Suprapubic skin (tissue), 4 donors: ENCODE data around the gene MRPL40. TPM values are rescaled to one million over a fixed set of nuclear protein-coding genes. Genes with fewer than 3 reads are reported as not detected.

ENCODE experiments used
- DNase-seq, 2 donors: peaks; one replicate each; pipeline ENCODE4 v3.0.0-alpha.2; 2019; ENCODE audit warnings: low spot score in 2 of 2
- H3K27ac ChIP-seq: fragments of 200-600 bp; sonication (generic); one replicate; pipeline ENCODE4 v1.5.1; 2019
- H3K27me3 ChIP-seq: fragments of 200-600 bp; sonication (generic); one replicate; pipeline ENCODE4 v1.5.1; 2019
- H3K36me3 ChIP-seq: fragments of 200-600 bp; sonication (generic); one replicate; pipeline ENCODE4 v1.5.1; 2019
- H3K4me1 ChIP-seq: fragments of 200-600 bp; sonication (generic); one replicate; pipeline ENCODE4 v1.5.1; 2019
- H3K4me3 ChIP-seq: fragments of 200-600 bp; sonication (generic); one replicate; pipeline ENCODE4 v1.5.1; 2019; ENCODE audit warnings: mild to moderate bottlenecking
- H3K9me3 ChIP-seq: fragments of 200-600 bp; sonication (generic); one replicate; pipeline ENCODE4 v1.5.1; 2019
- CTCF ChIP-seq, 2 donors: fragments of 200-600 bp in 1 of 2; fragments of 450-650 bp in 1 of 2; sonication (generic) in 1 of 2; IDR thresholded peaks; one replicate each; pipeline ENCODE4 v1.5.1; 2016 to 2019; ENCODE audit warnings: antibody characterized with exemption in 2 of 2, mild to moderate bottlenecking in 1 of 2, moderate library complexity in 1 of 2
- EP300 ChIP-seq: sonication (generic); formaldehyde crosslinking; IDR thresholded peaks from one replicate; pipeline ENCODE4 v1.6.1; 2017; ENCODE audit warnings: antibody characterized with exemption
- POLR2A ChIP-seq, 2 donors: fragments of 450-650 bp; IDR thresholded peaks; one replicate each; pipeline ENCODE4 v1.6.1; 2017; ENCODE audit warnings: antibody characterized with exemption in 2 of 2, mild to moderate bottlenecking in 2 of 2, moderate library complexity in 2 of 2
- POLR2AphosphoS5 ChIP-seq, 3 donors: sonication (generic); formaldehyde crosslinking; IDR thresholded peaks; one replicate each; pipeline ENCODE4 v1.6.1; 2017; ENCODE audit warnings: antibody characterized with exemption in 3 of 3
- WGBS: methylation state at CpG from one replicate; pipeline ENCODE4 v1.1.5; 2018; 5-methylcytosine and 5-hydroxymethylcytosine counted together
- total RNA-seq, 4 donors: library from RNA; depleted of rRNA; stranded (reverse); fragments of >200 nt; gene quantifications; one replicate each; pipeline ENCODE4 v1.1.0, GENCODE V29; 2016

The MRPL40 gene
- total RNA-seq, 4 donors from 2014 or later = 19.1 to 33.9 (median 22.7) TPM

- Histone ChIP-seq H3K9me3 (no peaks in the 10 kb centered on the region), H3K27ac (no peak overlapping the region), H3K27me3 (no peaks in the 10 kb centered on the region), H3K4me1 (no peaks in the 10 kb centered on the region), H3K4me3 (no peak overlapping the region), H3K36me3 (peaks cover 89% of the 10 kb centered on the region)
- 91% methylated on average over 6 of the region's 6 CpGs for WGBS
- no peak for DNase-seq
- no peak for TF ChIP-seq EP300
- no peak for TF ChIP-seq POLR2AphosphoS5 (IDR thresholded peaks at IDR 0.05)
- no peak for TF ChIP-seq CTCF (IDR thresholded peaks at IDR 0.05)
- TF ChIP-seq POLR2A (IDR thresholded peaks at IDR 0.05) = no peak
Observed at GRCh38 chr22:19396934-19397733, 35.2 kb upstream of the MRPL40 start.

DNA sequence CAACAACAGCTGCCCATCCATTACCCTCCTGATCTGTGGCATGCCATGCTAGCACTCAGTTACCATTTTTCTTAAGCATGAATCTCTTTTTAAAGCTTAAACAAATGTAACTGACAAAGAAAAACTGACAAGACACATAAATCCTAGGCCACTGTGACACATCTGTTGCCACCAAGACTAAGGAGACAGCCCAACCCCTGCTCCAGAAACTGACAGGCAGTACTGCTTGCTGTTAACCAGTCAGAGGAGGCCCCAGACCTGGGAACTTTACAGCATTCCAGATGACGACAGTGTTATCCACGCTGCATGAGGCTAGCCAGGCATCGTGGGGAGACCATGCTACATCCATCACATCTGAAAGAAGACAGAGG, 34.6 kb upstream of the MRPL40 start:
- Histone ChIP-seq H3K27me3 (no peaks in the 10 kb centered on the region), H3K4me3 (no peak overlapping the region), H3K27ac (no peak overlapping the region), H3K4me1 (no peaks in the 10 kb centered on the region), H3K36me3 (peaks cover 83% of the 10 kb centered on the region), H3K9me3 (no peaks in the 10 kb centered on the region)
- TF ChIP-seq POLR2A (IDR thresholded peaks at IDR 0.05) (no peak), CTCF (IDR thresholded peaks at IDR 0.05) (no peak), POLR2AphosphoS5 (IDR thresholded peaks at IDR 0.05) (no peak), EP300 (no peak)
- no peak for DNase-seq
- 80% methylated on average over 3 of the region's 3 CpGs for WGBS

DNA sequence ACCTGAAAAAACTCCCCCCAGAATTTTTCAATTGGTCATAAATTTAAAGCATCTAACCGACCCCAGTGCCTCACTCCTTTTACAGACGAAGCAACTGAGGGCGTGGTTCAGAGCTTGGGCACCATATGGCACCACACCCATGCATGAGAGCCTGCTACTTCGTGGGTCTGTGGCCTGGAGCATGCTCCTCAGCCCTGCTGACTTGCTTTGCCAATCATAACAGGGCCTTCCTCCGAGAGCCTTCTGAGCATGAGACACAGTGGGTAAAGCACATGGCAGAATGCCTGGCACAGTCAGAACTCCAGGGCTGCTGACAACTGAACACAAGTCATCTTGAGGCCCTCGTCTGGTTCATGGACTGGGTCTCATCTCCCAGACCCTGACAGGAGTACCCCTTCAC, 34.1 kb upstream of the MRPL40 start:
- TF ChIP-seq POLR2A (IDR thresholded peaks at IDR 0.05) = no peak
- no peak for TF ChIP-seq EP300
- TF ChIP-seq CTCF (IDR thresholded peaks at IDR 0.05) = no peak
- TF ChIP-seq POLR2AphosphoS5 (IDR thresholded peaks at IDR 0.05) = no peak
- 48% methylated on average over 6 of the region's 6 CpGs for WGBS
- Histone ChIP-seq H3K27ac (no peak overlapping the region), H3K4me1 (no peaks in the 10 kb centered on the region), H3K9me3 (no peaks in the 10 kb centered on the region), H3K36me3 (peaks cover 78% of the 10 kb centered on the region), H3K4me3 (no peak overlapping the region), H3K27me3 (no peaks in the 10 kb centered on the region)
- no peak for DNase-seq

GRCh38 chr22:19398652-19399051, 33.7 kb upstream of the MRPL40 start:
- Histone ChIP-seq H3K27ac (no peak overlapping the region), H3K4me1 (no peaks in the 10 kb centered on the region), H3K4me3 (no peak overlapping the region), H3K9me3 (no peaks in the 10 kb centered on the region), H3K27me3 (no peaks in the 10 kb centered on the region), H3K36me3 (peaks cover 74% of the 10 kb centered on the region)
- DNase-seq = no peak
- WGBS = 90% methylated on average over 2 of the region's 2 CpGs
- TF ChIP-seq EP300 (no peak), CTCF (IDR thresholded peaks at IDR 0.05) (no peak), POLR2A (IDR thresholded peaks at IDR 0.05) (no peak), POLR2AphosphoS5 (IDR thresholded peaks at IDR 0.05) (no peak)

GRCh38 chr22:19400881-19401280, 31.5 kb upstream of the MRPL40 start:
- no peak overlapping the region for H3K4me3 ChIP-seq
- H3K27me3 ChIP-seq = no peaks in the 10 kb centered on the region
- H3K36me3 ChIP-seq = peaks cover 69% of the 10 kb centered on the region
- 92% methylated on average over 6 of the region's 6 CpGs for WGBS
- DNase-seq = no peak
- no peak overlapping the region for H3K27ac ChIP-seq
- TF ChIP-seq EP300 (no peak), POLR2A (IDR thresholded peaks at IDR 0.05) (no peak)
- H3K9me3 ChIP-seq = no peaks in the 10 kb centered on the region
- H3K4me1 ChIP-seq = no peaks in the 10 kb centered on the region

DNA sequence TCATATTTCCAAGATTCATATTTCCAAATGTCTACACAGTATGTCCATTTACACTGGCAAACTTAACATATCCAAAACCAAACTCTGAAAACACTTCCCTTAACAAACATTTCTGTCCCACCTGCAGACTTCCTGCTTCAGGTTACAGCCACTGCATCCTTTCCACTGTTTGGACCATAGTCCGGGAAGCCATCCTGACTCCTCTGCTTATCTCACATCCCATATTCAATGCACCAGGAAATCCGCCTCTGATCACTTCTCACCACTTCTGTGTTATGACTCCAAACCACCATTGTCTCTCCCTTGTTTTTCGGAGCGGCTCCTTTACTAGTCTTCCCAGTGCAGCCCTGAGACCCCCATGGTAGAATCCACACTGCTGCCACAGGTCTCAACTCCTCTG, 30.9 kb upstream of the MRPL40 start:
- H3K36me3 ChIP-seq = peaks cover 69% of the 10 kb centered on the region
- TF ChIP-seq POLR2AphosphoS5 (IDR thresholded peaks at IDR 0.05) (no peak), EP300 (no peak), CTCF (IDR thresholded peaks at IDR 0.05) (no peak), POLR2A (IDR thresholded peaks at IDR 0.05) (no peak)

More for the DNA sequence above, 30.9 kb upstream of the MRPL40 start:
- DNase-seq = no peak
- no peak overlapping the region for H3K4me3 ChIP-seq
- H3K27me3 ChIP-seq = no peaks in the 10 kb centered on the region
- no peaks in the 10 kb centered on the region for H3K4me1 ChIP-seq
- H3K9me3 ChIP-seq = no peaks in the 10 kb centered on the region
- H3K27ac ChIP-seq = no peak overlapping the region
- 96% methylated on average over 4 of the region's 4 CpGs for WGBS
